Kidney capillary endothelial cell (primary cell): ENCODE results near the gene SLAMF8.

ENCODE experiments used
- DNase-seq: peaks from one replicate; pipeline ENCODE4 v3.0.0-alpha.2; 2018; ENCODE audit warnings: low spot score

Gene SLAMF8

DNA sequence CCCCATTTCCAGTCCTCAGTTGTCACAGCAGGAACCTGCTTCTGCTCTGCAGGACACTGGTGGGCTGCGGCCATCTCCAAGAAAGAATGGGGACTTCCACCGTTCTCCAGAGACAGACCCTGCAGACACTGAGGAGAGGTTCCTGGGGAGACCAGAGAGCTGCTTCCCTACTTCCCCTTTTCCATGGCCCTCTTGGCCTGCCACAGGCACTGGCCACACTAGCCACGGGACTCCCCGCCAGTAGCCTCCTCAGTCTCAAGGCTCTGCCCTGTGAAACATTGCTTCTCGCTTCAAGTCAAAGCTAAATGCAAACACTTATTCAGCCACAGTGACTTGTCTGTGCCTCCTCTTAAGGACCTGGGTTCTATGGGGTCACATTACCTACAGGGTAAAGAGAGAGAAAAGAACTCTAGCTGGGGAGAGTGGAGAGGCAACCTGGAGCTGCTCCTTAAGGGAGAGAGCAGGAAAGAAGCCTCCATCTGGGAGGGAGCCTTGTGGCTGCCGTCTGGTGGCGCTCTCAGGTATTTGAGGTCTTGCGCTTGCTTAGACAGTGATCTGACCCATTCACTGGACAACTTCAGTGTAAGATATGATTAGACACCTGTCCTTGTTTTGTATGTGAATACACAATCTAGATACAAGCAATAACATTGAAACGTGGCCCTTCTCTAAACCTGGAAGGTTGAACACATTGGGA, 5.4 kb upstream of the SLAMF8 start:
- DNase-seq: no peak

DNA sequence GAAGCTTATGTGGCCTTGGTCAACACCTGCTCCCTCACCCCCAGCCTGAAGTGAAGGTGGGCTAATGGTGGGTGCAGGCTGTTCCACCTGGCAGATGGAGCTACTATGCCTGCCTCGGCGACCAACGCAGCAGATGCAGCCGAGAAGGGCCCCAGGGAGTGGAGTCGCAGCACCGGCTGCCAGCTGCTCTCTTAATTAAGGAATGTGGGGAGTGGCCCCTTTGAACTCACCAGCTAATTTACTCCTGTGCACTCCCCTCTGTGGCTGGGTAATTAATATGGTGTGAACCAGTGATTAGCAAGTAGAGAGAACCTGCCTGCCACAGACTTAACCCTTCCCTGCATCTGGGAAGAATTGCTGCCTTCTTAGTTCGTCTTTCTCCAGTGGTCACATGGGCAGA, 3.3 kb upstream of the SLAMF8 start:
- DNase-seq: no peak

DNA sequence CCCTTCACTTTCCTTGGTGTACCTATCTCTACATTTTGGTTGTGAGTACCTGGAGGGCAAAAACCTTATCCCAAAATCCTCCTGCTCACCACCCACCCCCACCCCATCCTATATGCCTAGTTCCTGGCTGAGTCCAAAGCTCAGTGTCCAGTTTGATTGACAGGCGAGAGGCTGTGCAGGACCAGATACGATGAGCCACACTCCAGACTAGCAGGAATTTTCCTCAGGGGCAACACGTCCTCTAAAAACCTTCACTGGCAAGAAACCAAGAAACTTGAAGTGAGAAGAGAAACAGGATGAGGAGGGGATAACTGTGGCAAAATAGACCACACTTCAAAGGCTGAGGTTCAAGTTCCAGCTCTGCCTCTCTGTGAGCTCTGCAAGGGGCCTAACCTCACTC, 1.1 kb upstream of the SLAMF8 start:
- DNase-seq: no peak

DNA sequence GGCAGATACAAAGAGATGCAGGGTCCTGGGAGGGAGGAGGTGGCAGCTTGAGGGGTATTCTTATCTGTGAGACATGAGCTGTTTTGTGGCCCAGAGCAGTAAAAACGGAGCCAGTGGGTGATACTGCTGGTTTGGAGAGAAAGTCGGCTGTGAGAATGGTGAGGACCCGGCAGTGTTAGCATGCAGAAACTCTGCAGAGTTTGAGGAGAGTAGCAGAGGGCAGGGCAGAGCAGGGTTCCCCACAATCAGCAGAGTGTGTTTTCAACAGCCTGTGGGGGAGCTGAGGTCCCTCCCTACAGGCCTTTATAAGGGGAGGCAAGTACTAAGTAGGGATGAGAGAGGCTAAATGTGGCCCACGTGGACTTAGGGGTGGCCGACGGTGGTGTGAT, 423 bp downstream of the SLAMF8 start:
- DNase-seq: no peak

DNA sequence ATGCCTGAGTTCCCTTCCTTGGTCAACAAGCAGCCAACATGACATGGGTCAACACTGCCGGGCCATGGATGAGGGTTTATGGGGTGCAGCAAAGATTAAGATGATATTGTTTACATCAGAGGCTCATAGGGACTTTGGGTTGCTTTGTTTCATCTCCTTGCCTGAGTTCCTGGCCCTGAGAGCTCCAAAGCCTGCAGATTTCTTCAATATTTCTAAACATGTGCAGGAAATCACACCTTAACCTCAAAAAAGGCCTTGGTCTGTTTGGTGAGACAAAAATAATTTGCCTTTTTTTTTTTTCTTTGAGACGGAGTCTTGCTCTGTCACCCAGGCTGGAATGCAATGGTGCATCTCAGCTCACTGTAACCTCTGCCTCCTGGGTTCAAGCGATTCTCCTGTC, 876 bp downstream of the SLAMF8 start:
- DNase-seq: no peak

DNA sequence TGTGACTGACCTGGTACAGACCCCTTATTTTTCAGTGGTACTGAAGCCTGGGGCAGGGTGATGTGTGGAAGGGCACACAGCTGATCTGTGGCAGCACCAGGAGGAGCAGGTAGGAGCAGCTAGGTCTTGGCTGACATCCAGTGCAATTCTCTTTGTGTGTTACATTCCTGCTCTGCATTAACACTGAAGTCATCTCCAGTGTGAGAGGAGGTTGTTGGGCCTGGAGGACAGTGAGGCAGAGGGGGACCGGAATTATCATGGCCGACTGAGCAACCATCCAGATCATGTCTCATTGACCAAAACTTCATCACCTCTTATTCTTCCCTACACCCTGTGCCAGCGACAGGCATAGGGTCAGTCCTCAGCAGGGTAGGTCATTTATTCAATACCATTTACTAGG, 1.5 kb downstream of the SLAMF8 start:
- no peak for DNase-seq

DNA sequence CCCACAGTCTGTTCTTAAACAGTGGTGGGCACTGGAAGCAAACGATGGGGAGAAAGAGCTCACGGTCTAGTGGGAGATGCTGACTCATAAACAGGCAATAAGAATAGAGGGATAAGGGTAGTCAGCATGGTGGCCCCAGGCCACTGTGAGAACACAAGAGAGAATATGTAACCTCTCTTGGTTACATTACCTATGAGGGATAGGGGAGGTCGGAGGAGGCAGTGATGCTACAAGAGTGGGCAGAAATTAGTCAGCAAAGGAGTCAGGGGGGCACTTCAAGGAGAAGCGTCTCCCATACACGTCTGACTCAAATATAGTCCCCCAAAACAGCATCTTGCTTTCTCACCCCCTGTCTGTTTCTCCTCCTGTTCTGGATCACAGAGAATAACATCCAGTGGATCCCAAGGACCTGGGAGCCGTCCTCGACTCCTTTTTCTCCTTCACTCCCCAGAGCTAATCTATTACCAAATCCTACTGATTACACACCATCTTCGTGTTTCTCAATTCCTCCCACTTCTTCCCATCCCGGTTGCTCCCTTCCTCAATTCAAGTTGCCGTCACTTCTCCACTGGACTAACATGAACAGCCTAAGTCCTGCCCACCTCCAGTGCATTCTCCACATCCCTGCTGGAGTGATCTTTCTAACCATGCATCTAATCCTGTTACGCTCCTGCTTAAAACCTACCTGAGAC, 2.1 kb downstream of the SLAMF8 start:
- no peak for DNase-seq

DNA sequence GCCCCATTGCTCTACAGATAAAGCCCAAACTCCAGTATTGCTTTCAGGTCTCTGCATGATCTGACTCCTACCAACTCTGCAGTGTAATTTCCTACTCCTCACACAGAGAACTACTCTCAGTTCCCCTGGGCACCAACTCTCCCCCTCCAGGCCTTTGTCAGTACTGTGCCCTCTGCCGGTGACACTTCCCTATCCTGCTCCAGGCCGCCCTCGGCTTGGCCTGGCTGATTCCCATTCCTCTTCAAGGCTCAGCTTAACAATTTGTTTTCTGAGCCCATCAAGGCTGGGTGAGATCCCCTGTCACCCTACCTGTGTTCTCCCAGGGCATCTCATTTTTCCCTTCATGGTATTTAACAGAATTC, 2.6 kb downstream of the SLAMF8 start:
- peak; percentile 9 for DNase-seq

DNA sequence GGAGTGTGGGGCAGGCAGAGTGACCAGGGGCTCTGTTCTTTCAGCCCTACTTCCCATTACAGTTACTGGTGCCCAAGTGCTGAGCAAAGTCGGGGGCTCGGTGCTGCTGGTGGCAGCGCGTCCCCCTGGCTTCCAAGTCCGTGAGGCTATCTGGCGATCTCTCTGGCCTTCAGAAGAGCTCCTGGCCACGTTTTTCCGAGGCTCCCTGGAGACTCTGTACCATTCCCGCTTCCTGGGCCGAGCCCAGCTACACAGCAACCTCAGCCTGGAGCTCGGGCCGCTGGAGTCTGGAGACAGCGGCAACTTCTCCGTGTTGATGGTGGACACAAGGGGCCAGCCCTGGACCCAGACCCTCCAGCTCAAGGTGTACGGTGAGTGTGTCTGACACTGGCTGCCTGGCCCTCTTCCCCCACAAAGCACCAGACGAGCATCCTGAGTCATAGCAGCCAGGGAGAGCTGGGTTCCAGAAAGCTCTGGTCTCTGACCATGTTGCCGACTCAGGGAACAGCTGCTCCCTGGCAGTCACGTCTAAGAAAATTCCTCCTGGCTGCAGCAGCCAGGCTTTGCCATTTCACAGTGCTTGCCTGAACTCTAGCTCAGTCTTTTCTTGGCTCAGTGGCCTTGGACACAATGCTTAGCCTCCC, 3.3 kb downstream of the SLAMF8 start:
- no peak for DNase-seq

DNA sequence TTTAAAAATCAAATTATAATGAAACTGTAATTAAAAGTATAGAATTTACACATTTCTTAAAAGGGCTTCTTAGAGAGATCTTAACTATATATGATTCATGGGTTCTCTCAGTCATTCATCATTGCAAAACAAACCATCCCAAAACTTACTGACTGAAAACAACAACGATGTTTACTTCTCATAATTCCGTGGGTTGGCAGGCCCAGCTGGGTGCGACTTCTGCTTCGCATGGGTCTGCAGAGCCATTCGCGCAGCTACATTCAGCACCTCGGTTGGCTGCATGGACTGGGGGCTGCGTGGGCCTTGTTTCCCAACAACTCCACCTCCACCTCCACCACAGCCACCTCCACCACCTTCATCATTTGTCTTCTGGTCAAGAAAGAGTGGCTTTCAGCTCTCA, 4.0 kb downstream of the SLAMF8 start:
- DNase-seq: no peak

DNA sequence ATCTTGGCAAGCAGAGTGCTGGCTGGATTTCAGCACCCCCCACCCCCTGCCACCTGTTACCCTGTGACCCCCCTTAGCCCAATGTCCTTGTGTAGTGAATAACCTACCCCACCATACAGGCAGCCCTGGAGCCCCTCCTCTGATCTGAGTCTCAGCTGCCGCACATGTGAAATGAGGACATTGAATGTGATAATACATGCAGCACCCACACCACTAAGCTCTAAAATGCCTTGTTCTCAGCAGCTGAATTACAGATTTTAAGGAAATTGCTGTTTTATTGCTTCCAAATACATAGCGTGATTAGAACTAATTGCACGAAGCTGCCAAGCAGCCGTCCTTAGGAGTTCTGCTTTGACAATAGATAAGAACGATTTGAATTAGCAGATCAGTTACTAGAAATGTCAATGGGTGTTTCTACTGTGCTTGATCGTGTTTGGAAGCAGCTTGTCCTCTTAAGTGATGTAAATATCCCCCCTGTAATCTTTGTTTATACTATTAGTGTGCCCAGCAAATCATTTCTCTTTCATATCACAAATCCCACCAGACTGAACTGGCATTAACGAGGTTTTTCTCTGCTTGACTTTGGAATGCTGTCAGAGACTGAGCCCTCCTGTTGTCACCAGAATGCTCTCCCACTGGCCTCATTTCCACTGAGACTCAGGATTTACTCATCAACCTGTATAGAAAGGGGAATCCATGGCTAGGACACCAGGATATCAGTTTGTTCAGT, 4.9 kb downstream of the SLAMF8 start:
- no peak for DNase-seq

DNA sequence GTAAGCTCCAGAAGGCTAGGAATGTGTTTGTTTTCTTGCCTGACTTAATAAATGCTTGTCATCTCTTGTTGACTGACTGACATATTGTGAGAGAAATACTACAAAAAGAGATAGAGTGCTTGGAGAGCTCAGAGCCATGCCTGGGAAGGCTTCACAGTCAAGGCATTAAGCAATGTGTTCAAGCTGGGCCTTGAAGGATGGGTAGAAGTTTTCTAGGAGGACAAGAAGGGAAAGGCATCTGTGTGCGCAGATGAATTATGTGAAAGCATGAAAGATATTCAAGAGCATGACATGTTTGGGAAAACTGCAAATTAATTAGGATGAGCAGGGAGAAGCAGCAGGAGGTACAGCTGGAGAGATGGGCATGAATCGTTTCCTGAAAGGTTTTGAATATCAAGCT, 5.6 kb downstream of the SLAMF8 start:
- DNase-seq: no peak

DNA sequence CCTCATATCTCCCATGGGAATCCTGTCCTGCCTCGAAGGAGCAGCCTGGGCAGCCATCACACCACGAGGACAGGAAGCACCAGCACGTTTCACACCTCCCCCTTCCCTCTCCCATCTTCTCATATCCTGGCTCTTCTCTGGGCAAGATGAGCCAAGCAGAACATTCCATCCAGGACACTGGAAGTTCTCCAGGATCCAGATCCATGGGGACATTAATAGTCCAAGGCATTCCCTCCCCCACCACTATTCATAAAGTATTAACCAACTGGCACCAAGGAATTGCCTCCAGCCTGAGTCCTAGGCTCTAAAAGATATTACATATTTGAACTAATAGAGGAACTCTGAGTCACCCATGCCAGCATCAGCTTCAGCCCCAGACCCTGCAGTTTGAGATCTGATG, 8.7 kb downstream of the SLAMF8 start:
- DNase-seq: no peak

DNA sequence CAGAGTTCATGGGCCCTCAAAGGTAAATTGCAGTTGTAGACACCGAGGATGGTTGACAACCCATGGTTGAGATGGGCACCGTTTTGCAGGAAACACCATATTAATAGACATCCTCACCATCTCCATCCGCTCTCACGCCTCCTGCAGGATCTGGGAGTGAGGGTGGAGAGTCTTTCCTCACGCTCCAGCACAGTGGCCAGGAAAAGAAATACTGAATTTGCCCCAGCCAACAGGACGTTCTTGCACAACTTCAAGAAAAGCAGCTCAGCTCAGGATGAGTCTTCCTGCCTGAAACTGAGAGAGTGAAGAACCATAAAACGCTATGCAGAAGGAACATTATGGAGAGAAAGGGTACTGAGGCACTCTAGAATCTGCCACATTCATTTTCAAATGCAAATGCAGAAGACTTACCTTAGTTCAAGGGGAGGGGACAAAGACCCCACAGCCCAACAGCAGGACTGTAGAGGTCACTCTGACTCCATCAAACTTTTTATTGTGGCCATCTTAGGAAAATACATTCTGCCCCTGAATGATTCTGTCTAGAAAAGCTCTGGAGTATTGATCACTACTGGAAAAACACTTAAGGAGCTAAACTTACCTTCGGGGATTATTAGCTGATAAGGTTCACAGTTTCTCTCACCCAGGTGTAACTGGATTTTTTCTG, 9.3 kb downstream of the SLAMF8 start:
- no peak for DNase-seq

DNA sequence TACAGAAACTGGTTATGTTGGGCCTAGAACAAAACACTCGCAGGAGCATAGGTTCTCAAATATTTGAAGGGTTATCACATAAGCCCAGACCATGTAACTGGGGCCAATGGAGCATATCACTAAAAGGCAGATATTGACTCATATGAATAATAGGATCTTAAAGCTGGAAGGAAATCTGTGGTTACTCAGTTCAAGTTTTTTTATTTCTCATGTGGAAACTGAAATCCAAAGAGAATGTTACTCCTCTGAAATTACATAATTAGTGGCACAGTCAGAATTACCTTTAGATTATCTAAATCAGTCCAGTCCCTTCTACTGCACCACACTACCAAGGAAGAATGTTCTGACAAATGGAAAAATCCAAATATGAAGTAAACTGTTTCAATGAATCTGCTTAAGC, 12.0 kb downstream of the SLAMF8 start:
- no peak for DNase-seq

DNA sequence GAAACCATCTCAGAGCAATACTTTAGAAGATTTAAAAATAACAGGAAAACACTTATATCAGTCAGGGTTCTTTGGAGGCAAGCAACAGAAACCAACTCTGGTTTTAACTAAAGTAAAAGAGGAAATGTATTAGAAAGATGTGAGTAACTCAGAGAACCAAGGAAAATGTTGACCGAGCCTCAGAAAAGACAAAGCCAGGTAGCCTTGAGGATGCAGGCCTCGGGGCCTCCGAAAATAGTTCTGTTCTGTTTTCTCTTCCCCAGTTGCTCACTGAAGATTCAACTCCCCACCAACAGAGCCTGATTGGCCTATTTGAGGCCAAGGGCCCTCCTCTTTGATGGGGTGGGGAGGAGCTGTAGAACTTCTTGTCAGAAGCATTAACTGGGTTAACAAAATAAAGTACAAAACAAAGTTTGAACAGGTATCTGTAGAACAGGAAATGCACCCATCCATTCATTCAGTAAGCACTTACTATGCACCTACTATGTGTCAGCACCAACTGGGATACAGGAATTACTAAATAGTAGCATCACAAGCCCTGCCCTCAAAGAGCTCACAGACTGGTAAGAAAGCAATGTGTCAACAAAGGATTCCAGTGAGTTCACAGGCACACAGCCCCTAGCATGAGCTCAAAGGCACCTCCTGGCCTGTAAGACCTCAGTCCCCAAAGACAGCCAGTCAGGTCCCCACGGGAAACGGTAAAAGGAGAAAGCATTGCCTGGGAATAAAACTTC, 12.6 kb downstream of the SLAMF8 start:
- no peak for DNase-seq

DNA sequence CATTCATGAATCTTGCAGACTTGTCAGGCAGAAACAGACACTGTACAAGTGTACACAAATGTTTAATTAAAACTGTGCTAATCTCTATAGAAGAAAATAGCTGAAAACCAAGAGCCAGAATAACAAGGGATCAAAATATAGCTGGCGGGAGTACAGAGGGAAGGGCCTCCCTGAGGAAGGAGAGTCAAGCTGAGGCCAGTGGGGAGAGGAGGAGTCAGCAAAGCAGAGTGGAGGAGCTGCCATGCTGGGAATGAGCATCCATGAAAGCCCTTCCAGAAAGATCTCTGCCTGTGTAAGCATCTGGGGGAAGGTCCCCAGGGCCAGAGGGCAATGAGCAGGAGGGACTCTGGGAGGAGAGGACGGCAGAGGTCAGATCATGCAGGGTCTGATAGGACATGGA, 15.1 kb downstream of the SLAMF8 start:
- DNase-seq: no peak

DNA sequence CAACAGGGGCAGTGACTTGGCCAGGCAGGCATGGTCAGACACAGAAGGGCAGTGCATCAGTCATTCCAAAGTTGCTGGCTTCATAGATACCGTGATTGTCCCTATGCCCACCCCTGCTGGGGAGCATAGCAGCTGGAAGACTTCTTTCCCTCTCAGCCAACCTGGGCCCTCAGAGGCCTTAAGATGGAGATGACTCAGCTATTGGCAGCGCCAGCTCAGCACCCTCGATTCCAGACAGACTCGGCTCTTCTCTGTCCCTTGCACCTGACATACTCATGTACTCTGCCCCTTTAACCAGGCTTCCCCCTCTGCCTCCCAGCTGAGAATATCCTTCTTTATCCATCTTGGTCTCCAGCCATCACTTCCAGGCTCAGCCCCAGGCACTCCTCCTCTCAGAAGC, 16.8 kb downstream of the SLAMF8 start:
- no peak for DNase-seq

DNA sequence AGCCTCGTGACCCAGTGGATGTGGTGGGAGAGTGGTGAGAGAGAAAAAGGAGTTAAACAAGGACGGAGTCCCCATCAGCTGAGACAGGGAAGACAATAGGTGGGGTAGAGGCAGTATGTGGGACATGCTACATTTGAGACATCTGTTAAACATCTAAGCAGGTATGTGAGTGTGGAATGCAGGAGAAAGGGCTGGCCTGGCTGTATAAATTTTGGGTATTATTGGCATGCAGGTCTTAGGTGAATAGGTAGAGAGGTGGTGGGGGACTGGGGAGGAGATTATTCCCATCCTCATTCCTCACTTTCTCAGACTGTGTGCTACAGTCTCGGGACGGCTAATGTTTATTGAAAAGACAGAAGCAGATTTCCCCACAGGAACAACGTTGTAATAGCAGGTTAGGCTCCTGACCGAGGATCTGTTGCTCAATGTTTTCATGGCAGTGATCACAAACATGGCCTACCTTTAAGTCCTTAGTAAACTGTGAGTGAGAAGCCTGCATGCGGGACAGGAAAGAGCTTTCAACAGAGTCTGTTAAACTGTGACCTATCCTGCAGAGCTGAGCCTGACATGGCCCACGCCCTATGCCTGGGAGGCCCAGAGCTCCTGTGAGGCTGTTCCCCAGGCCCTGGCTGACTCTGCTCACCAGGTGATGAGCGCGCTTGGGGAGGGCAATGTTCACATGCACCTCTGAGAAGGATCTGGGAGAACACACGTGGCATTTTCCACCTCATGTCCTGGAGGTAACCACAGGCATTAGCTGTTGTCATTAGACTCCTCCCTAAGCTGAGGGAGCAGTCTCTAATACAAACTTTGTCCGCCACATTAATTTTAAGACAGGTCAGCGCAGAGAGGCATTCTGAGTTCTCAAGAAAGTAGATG, 19.3 kb downstream of the SLAMF8 start:
- DNase-seq: no peak

DNA sequence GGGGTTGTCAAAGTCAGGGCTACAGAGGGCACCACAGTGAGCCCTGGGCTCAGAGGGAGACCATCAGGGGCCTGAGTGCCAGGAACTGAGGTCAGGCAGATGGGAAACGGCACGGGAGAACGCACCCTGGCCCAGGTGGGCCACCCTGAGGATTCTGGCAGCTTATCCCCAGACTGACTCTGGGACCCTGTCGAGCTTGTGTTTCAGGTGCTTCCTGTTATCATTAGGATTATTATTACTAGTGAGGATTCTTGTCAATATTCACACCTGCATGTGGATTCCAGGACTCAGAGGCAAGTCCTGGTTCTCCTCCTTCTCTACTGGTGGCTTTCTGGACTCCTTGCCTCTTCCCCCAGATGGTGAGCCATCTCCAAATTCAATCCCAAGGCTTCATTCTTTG, 20.6 kb downstream of the SLAMF8 start:
- DNase-seq: no peak

DNA sequence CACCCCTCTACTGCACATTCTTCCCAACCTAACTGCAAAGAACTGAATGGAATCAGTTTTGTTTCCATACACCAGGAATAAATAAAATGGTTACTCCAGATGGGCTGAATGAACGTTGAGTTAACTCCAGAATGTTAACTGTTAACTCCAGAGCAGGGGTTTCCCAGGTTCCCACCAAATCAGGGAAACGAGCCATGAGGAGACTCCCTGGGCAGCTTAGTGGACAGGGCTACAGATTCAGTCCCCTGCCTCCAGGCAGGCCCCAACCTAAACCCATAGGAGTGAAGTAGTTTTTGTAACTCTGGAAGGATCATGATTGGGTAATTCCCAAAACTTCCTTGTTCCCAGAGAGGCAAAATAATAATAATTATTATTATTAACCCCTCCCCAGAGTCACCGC, 21.7 kb downstream of the SLAMF8 start:
- no peak for DNase-seq
